Activated CD8-positive, alpha-beta T cell treated with anti-CD3 and anti-CD28 coated beads for 36 hours (primary cell): ENCODE measurements around the gene MYO5C. TPM values are rescaled to one million over a fixed set of nuclear protein-coding genes. Genes with fewer than 3 reads are reported as not detected.

Source experiments
- ATAC-seq: fragments of 200-7000 bp; cut with Tn5 transposase; one replicate; pipeline ENCODE4 v1.10.0; 2021; ENCODE audit warnings: mild to moderate bottlenecking, moderate library complexity
- CTCF ChIA-PET: fragments of 350-600 bp; sonication (Branson Sonifier 250); formaldehyde crosslinking; loops from one replicate; lab custom pipeline; 2021; ENCODE audit warnings: antibody characterized with exemption; lab: Charles Lee
- POLR2A ChIA-PET: fragments of 350-600 bp; sonication (Branson Sonifier 250); formaldehyde crosslinking; loops from one replicate; lab custom pipeline; 2021; ENCODE audit warnings: antibody characterized with exemption; lab: Charles Lee
- DNase-seq: peaks from one replicate; pipeline ENCODE4 v3.0.0-alpha.2; 2020
- H3K27ac Mint-ChIP-seq: one replicate; pipeline ENCODE4 v1.8.0; 2021; ENCODE audit warnings: mild to moderate bottlenecking, mixed read lengths
- H3K27me3 Mint-ChIP-seq: one replicate; pipeline ENCODE4 v1.8.0; 2021; ENCODE audit warnings: mixed read lengths
- H3K36me3 Mint-ChIP-seq: one replicate; pipeline ENCODE4 v1.8.0; 2021; ENCODE audit warnings: low read depth, mixed read lengths
- H3K4me1 Mint-ChIP-seq: one replicate; pipeline ENCODE4 v1.8.0; 2021; ENCODE audit warnings: low read depth, mixed read lengths
- H3K4me3 Mint-ChIP-seq: one replicate; pipeline ENCODE4 v1.8.0; 2021; ENCODE audit warnings: mild to moderate bottlenecking, moderate library complexity, mixed read lengths
- H3K9me3 Mint-ChIP-seq: one replicate; pipeline ENCODE4 v1.8.0; 2021; ENCODE audit warnings: mixed read lengths
- intact Hi-C: fragments of 100-400 bp; cut with micrococcal nuclease; formaldehyde crosslinking; loops from one replicate; pipeline ENCODE4 v1.10.0; 2022
- total RNA-seq, 2 experiments: library from RNA; stranded (reverse); gene quantifications; one replicate each; pipeline ENCODE4 v1.2.3, GENCODE V29; 2021
- TF ChIP-seq, protein P1 (sequence below): fragments of 200-600 bp; IDR thresholded peaks from one replicate; pipeline ENCODE4 v1.8.0; 2022; ENCODE audit warnings: antibody characterized with exemption, mild to moderate bottlenecking

Gene MYO5C
- total RNA-seq, 2 experiments from 2014 or later, result 1.3 to 1.9 TPM

DNA sequence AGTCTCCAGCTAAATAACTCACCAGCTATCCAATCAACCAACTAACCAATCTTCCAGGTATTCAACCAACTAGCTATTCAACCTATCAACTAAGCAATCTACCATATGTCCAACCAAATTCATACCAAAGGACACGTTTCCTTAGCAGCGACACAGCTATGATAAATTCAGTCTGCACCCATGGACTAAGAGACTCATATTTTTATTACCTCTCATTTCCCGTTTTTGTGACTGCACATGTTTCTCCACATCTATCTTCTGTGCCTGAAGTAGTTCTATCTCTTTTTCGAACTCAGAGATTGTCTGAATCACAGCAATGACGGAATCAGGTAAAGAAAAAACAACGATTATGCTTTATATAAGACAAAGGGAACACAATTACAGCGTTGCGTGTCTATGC lies 70.4 kb downstream of the MYO5C start:
- DNase-seq, result no peak
- no peak for ATAC-seq
- intact Hi-C loops, result loop anchor here (5.0 kb wide), 1 partner anchor 48 kb away; no protein-coding TSS in a partner anchor
- no peaks in the 10 kb centered on the region for H3K36me3 Mint-ChIP-seq
- H3K27ac Mint-ChIP-seq, result no peak overlapping the region
- H3K27me3 Mint-ChIP-seq, result no peaks in the 10 kb centered on the region
- no peaks in the 10 kb centered on the region for H3K9me3 Mint-ChIP-seq
- TF ChIP-seq, protein P1, sequence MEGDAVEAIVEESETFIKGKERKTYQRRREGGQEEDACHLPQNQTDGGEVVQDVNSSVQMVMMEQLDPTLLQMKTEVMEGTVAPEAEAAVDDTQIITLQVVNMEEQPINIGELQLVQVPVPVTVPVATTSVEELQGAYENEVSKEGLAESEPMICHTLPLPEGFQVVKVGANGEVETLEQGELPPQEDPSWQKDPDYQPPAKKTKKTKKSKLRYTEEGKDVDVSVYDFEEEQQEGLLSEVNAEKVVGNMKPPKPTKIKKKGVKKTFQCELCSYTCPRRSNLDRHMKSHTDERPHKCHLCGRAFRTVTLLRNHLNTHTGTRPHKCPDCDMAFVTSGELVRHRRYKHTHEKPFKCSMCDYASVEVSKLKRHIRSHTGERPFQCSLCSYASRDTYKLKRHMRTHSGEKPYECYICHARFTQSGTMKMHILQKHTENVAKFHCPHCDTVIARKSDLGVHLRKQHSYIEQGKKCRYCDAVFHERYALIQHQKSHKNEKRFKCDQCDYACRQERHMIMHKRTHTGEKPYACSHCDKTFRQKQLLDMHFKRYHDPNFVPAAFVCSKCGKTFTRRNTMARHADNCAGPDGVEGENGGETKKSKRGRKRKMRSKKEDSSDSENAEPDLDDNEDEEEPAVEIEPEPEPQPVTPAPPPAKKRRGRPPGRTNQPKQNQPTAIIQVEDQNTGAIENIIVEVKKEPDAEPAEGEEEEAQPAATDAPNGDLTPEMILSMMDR, result no peak
- H3K4me1 Mint-ChIP-seq, result peaks cover 25% of the 10 kb centered on the region
- H3K4me3 Mint-ChIP-seq, result no peak overlapping the region
- ChIA-PET POLR2A (interaction anchor here (1.5 kb wide), 1 partner anchor 11 kb away, joined by 3 read pairs; no protein-coding TSS in a partner anchor), CTCF (interaction anchor here (0.9 to 5.1 kb wide), 8 partner anchors 10 to 157 kb away, joined by 3 to 54 read pairs (median 4); no protein-coding TSS in a partner anchor)

DNA sequence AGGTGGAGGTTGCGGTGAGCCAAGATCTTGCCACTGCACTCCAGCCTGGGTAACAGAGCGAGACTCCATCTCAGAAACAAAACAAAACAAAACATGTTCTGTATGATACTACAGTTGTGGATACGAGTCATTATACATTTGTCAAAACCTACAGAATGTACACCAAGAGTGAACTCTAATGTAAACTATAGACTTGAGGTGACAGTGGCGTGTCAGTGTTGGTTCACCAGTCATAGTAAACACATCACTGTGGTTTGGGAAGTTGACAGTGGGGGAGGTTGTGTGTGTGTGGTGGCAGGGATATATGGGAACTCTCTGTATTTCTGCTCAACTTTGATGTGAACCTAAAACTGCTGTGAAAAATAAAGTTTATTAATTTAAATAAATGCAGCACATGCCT lies 71.4 kb downstream of the MYO5C start:
- peak; percentile 20 for DNase-seq
- H3K9me3 Mint-ChIP-seq, result no peaks in the 10 kb centered on the region
- peaks cover 25% of the 10 kb centered on the region for H3K4me1 Mint-ChIP-seq
- no peaks in the 10 kb centered on the region for H3K27me3 Mint-ChIP-seq
- H3K36me3 Mint-ChIP-seq, result no peaks in the 10 kb centered on the region
- TF ChIP-seq, protein P1, result no peak
- CTCF ChIA-PET, result interaction anchor here (1.1 to 4.6 kb wide), 4 partner anchors 9 to 41 kb away, joined by 3 to 29 read pairs (median 4); no protein-coding TSS in a partner anchor
- intact Hi-C loops, result no loop called here
- no peak overlapping the region for H3K4me3 Mint-ChIP-seq
- POLR2A ChIA-PET, result no interaction called here
- ATAC-seq, result no peak
- no peak overlapping the region for H3K27ac Mint-ChIP-seq

DNA sequence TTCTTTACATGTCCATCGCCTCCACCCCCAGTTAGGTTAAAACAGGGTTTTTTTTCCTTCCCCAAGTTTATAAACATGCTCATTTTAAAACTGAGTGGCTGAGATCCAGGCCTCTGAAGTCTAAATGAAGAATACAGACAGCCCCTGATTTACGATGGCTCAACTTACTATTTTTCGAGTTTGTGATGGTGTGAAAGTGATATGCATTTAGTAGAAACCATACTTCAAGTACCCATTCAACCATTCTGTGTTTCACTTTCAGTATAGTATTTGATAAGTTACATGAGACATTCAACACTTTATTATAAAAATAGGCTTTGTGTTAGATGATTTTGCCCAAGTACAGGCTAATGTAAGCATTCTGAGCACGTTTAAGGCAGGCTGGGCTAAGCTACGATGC lies 73.9 kb downstream of the MYO5C start:
- ATAC-seq, result peak; percentile 59
- no peaks in the 10 kb centered on the region for H3K9me3 Mint-ChIP-seq
- H3K4me3 Mint-ChIP-seq, result peak overlapping the region; percentile 77
- no peaks in the 10 kb centered on the region for H3K27me3 Mint-ChIP-seq
- CTCF ChIA-PET, result interaction anchor here (0.6 to 1.3 kb wide), 3 partner anchors 14 to 57 kb away, joined by 3 to 6 read pairs (median 4); no protein-coding TSS in a partner anchor
- intact Hi-C loops, result no loop called here
- no peak for DNase-seq
- peak overlapping the region; percentile 96 for H3K27ac Mint-ChIP-seq
- POLR2A ChIA-PET, result no interaction called here
- no peaks in the 10 kb centered on the region for H3K36me3 Mint-ChIP-seq
- TF ChIP-seq, protein P1, result no peak
- H3K4me1 Mint-ChIP-seq, result peaks cover 23% of the 10 kb centered on the region

DNA sequence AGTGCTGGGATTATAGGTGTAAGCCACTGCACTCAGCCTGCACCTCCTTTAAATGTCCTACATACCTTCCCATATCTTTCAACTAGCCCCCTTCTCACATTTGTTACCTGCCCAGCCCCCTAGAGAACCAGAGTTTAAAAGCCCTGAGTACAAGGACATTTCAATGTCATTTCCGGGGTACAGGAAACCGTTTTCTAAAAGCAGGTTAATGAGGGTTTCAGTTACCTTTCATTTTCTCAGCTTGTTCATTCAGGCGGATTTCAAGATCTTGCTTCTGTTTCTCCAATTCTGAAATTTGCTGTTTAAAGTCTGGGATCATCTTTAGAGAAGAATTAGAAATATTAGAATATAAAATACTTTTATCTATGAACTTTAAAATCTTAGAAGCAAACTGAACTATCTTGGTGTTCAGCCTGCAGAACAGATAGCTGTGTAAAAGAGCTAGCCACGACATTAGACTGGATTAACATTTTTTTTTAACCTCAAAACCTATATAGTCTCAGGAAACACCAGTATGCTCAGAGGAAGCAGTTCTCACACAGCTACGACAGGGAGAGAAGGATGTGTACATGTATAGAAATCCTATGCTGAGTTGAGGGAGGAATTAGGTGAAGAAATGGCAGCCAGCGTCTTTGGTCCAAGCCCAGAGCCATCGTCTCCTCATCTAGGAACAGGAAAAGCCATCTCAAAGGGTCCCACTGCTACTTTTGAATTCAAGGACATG lies 74.5 kb downstream of the MYO5C start:
- POLR2A ChIA-PET, result no interaction called here
- TF ChIP-seq, protein P1, result no peak
- ATAC-seq, result peak; percentile 57
- no peak for DNase-seq
- CTCF ChIA-PET, result interaction anchor here (1.3 to 1.8 kb wide), 4 partner anchors 12 to 56 kb away, joined by 3 to 12 read pairs (median 6); no protein-coding TSS in a partner anchor
- Mint-ChIP-seq H3K4me3 (peak overlapping the region; percentile 77), H3K27ac (peak overlapping the region; percentile 96), H3K27me3 (no peaks in the 10 kb centered on the region), H3K9me3 (no peaks in the 10 kb centered on the region), H3K4me1 (peaks cover 23% of the 10 kb centered on the region), H3K36me3 (no peaks in the 10 kb centered on the region)
- intact Hi-C loops, result no loop called here

DNA sequence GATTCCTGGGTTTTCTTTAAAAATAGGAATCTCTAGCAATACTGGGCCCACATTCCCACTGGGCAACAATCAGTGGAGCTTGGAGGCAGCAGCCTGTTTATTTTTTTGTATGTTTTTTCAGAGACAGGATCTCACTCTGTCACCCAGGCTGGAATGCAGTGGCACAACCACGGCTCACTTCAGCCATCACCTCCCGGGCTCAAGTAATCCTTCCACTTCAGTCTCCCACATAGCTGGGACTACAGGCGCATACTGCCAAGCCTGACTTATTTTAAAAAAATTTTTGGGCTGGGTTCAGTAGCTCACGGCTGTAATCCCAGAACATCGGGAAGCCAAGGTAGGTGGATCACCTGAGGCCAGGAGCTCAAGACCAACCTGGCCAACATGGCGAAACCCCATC lies 75.4 kb downstream of the MYO5C start:
- peaks cover 23% of the 10 kb centered on the region for H3K4me1 Mint-ChIP-seq
- no peaks in the 10 kb centered on the region for H3K36me3 Mint-ChIP-seq
- ChIA-PET CTCF (interaction anchor here (1.3 to 1.8 kb wide), 3 partner anchors 12 to 49 kb away, joined by 3 to 12 read pairs (median 6); no protein-coding TSS in a partner anchor), POLR2A (no interaction called here)
- no peak for DNase-seq
- intact Hi-C loops, result no loop called here
- no peaks in the 10 kb centered on the region for H3K27me3 Mint-ChIP-seq
- no peak for ATAC-seq
- no peak overlapping the region for H3K4me3 Mint-ChIP-seq
- TF ChIP-seq, protein P1, result no peak
- H3K27ac Mint-ChIP-seq, result no peak overlapping the region
- H3K9me3 Mint-ChIP-seq, result no peaks in the 10 kb centered on the region
